IMR-90 (cell line): ENCODE results near the gene TRUB2. TPM values are rescaled to one million over a fixed set of nuclear protein-coding genes. Genes with fewer than 3 reads are reported as not detected.

Experiments
- ATAC-seq: fragments of 200-7000 bp; cut with Tn5 transposase; 2 replicates; pipeline ENCODE4 v1.9.1; 2020; ENCODE audit warnings: low read depth, mild to moderate bottlenecking, moderate library complexity
- BruUV-seq: library from RNA; stranded (reverse); fragments of 400-500 nt; replicated peaks from 2 replicates; lab custom pipeline; 2021; lab: Mats Ljungman, UMichigan
- CTCF ChIA-PET: fragments of 300-600 bp; formaldehyde crosslinking; extraction: SDS; loops from one replicate; lab custom pipeline; 2021; ENCODE audit warnings: antibody characterized with exemption; lab: Yijun Ruan, JAX
- POLR2A ChIA-PET: fragments of 300-600 bp; sonication (Branson Sonifier 250); formaldehyde crosslinking; loops from one replicate; lab custom pipeline; 2022; ENCODE audit warnings: antibody characterized with exemption; ENCODE audit not compliant: unreplicated experiment; lab: Charles Lee
- DNase-seq: peaks from one replicate; pipeline ENCODE4 v3.0.0; 2013
- H2AFZ ChIP-seq: replicated peaks from 2 replicates; pipeline ENCODE3; 2013; ENCODE audit warnings: low read length, mild to moderate bottlenecking; ENCODE audit not compliant: poor library complexity
- H2AK5ac ChIP-seq: 2 replicates; pipeline ENCODE4 v1.6.1; 2013; ENCODE audit warnings: low read depth, low read length, inconsistent platforms
- H2AK9ac ChIP-seq: replicated peaks from 2 replicates; pipeline ENCODE3; 2013; ENCODE audit warnings: mild to moderate bottlenecking, low read depth, low read length, moderate library complexity; ENCODE audit not compliant: poor library complexity
- H2BK120ac ChIP-seq: 2 replicates; pipeline ENCODE4 v1.6.1; 2013; ENCODE audit warnings: low read depth, low read length, inconsistent platforms
- H2BK15ac ChIP-seq: 3 replicates; pipeline ENCODE4 v1.6.1; 2013; ENCODE audit warnings: low read depth, low read length, inconsistent platforms
- H2BK20ac ChIP-seq: 2 replicates; pipeline ENCODE4 v1.6.1; 2013; ENCODE audit warnings: low read depth, mild to moderate bottlenecking, inconsistent platforms, low read length, moderate library complexity
- H2BK5ac ChIP-seq: 2 replicates; pipeline ENCODE4 v1.6.1; 2013; ENCODE audit warnings: mild to moderate bottlenecking, low read depth, low read length, inconsistent platforms; ENCODE audit not compliant: poor library complexity, severe bottlenecking
- H3K14ac ChIP-seq: replicated peaks from 2 replicates; pipeline ENCODE4 v1.6.1; 2013; ENCODE audit warnings: low read depth, low read length, inconsistent platforms
- H3K18ac ChIP-seq: 2 replicates; pipeline ENCODE4 v1.6.1; 2013; ENCODE audit warnings: low read depth, low read length, control low read depth
- H3K23ac ChIP-seq: 2 replicates; pipeline ENCODE4 v1.6.1; 2013; ENCODE audit warnings: low read depth, low read length, inconsistent platforms
- H3K27ac ChIP-seq: 2 replicates; pipeline ENCODE4 v1.5.1; 2013; ENCODE audit warnings: mild to moderate bottlenecking, control low read depth, low read length; ENCODE audit not compliant: insufficient read depth
- H3K27me3 ChIP-seq: 2 replicates; pipeline ENCODE4 v1.6.1; 2013; ENCODE audit warnings: low read length; ENCODE audit not compliant: control insufficient read depth, insufficient read depth
- H3K36me3 ChIP-seq: 2 replicates; pipeline ENCODE4 v1.6.1; 2013; ENCODE audit warnings: low read length, mixed read lengths; ENCODE audit not compliant: control insufficient read depth, insufficient read depth
- H3K4ac ChIP-seq: 2 replicates; pipeline ENCODE4 v1.6.1; 2013; ENCODE audit warnings: low read depth, low read length, inconsistent platforms
- H3K4me1 ChIP-seq: 2 replicates; pipeline ENCODE4 v1.6.1; 2013; ENCODE audit warnings: low read length, mixed read lengths; ENCODE audit not compliant: control insufficient read depth, insufficient read depth
- H3K4me2 ChIP-seq: 2 replicates; pipeline ENCODE4 v1.6.1; 2013; ENCODE audit warnings: low read depth, mild to moderate bottlenecking, control low read depth, low read length, moderate library complexity
- H3K4me3 ChIP-seq: 2 replicates; pipeline ENCODE4 v1.5.1; 2013; ENCODE audit warnings: low read depth, mild to moderate bottlenecking, control low read depth, low read length, moderate library complexity; ENCODE audit not compliant: insufficient read depth
- H3K56ac ChIP-seq: 2 replicates; pipeline ENCODE4 v1.6.1; 2013; ENCODE audit warnings: low read length, inconsistent platforms; ENCODE audit not compliant: insufficient read depth; ENCODE audit errors: extremely low read depth
- H3K79me1 ChIP-seq, 2 experiments: 2 replicates each; pipeline ENCODE4 v1.6.1; 2013; ENCODE audit warnings: low read length in 2 of 2, inconsistent platforms in 1 of 2, low read depth in 1 of 2
- H3K9ac ChIP-seq: 2 replicates; pipeline ENCODE4 v1.6.1; 2013; ENCODE audit warnings: low read depth, low read length, control low read depth
- H3K9me1 ChIP-seq: 2 replicates; pipeline ENCODE4 v1.6.1; 2013; ENCODE audit warnings: low read length, inconsistent platforms; ENCODE audit not compliant: insufficient read depth
- H3K9me3 ChIP-seq: 2 replicates; pipeline ENCODE4 v1.6.1; 2013; ENCODE audit warnings: low read length; ENCODE audit not compliant: control insufficient read depth, insufficient read depth
- H4K20me1 ChIP-seq: 2 replicates; pipeline ENCODE4 v1.6.1; 2013; ENCODE audit warnings: low read length, inconsistent platforms; ENCODE audit not compliant: insufficient read depth
- H4K5ac ChIP-seq: 2 replicates; pipeline ENCODE4 v1.6.1; 2013; ENCODE audit warnings: mild to moderate bottlenecking, low read depth, low read length, control low read depth
- H4K8ac ChIP-seq, 2 experiments: 2 replicates each; pipeline ENCODE4 v1.6.1; 2013; ENCODE audit warnings: low read depth in 2 of 2, low read length in 2 of 2, control low read depth in 1 of 2, inconsistent platforms in 1 of 2
- H4K91ac ChIP-seq: 2 replicates; pipeline ENCODE4 v1.6.1; 2013; ENCODE audit warnings: low read depth, low read length, inconsistent platforms; ENCODE audit not compliant: insufficient read depth
- CHD1 ChIP-seq: IDR thresholded peaks from 2 replicates; pipeline ENCODE4 v1.6.1; 2012; ENCODE audit warnings: low read depth, low read length, improper control_type of control experiment
- CTCF ChIP-seq: conservative IDR thresholded peaks from 2 replicates; pipeline ENCODE4 v1.5.1; 2012; ENCODE audit warnings: mild to moderate bottlenecking, low read depth, low read length, improper control_type of control experiment
- ELK1 ChIP-seq: fragments of 150-350 bp; IDR thresholded peaks from 2 replicates; pipeline ENCODE4 v1.6.1; 2016; ENCODE audit warnings: low read depth, mild to moderate bottlenecking, low read length, moderate library complexity, borderline replicate concordance
- FOS ChIP-seq: fragments of 150-350 bp; IDR thresholded peaks from 2 replicates; pipeline ENCODE4 v1.6.1; 2016; ENCODE audit warnings: low read depth, low read length
- MAZ ChIP-seq: IDR thresholded peaks from 2 replicates; pipeline ENCODE4 v1.6.1; 2012; ENCODE audit warnings: low read depth, mild to moderate bottlenecking, low read length, improper control_type of control experiment, moderate library complexity, borderline replicate concordance
- NFE2L2 ChIP-seq: fragments of 150-350 bp; IDR thresholded peaks from 2 replicates; pipeline ENCODE4 v1.6.1; 2016; ENCODE audit warnings: low read depth, mild to moderate bottlenecking, low read length
- POLR2A ChIP-seq: IDR thresholded peaks from 2 replicates; pipeline ENCODE4 v1.6.1; 2012; ENCODE audit warnings: mild to moderate bottlenecking, low read depth, low read length
- RAD21 ChIP-seq: IDR thresholded peaks from 2 replicates; pipeline ENCODE4 v1.6.1; 2012; ENCODE audit warnings: low read length, improper control_type of control experiment
- RFX5 ChIP-seq: IDR thresholded peaks from 2 replicates; pipeline ENCODE4 v1.8.0; 2012; ENCODE audit warnings: low read depth, mild to moderate bottlenecking, low read length, moderate library complexity
- SMC3 ChIP-seq: fragments of 150-350 bp; IDR thresholded peaks from 2 replicates; pipeline ENCODE4 v1.6.1; 2016; ENCODE audit warnings: low read depth, mild to moderate bottlenecking, antibody characterized with exemption, low read length, moderate library complexity
- USF2 ChIP-seq: fragments of 150-350 bp; IDR thresholded peaks from 2 replicates; pipeline ENCODE4 v1.6.1; 2017; ENCODE audit warnings: mild to moderate bottlenecking, antibody characterized with exemption, low read length, low read depth
- WGBS, 2 experiments: methylation state at CpG; one replicate each; pipeline versions ENCODE4 v1.1.5 to v1.1.7; 2013; ENCODE audit warnings: missing lambda C conversion rate in 2 of 2; ENCODE audit not compliant: insufficient read length in 1 of 2; ENCODE audit errors: extremely low coverage in 2 of 2; 5-methylcytosine and 5-hydroxymethylcytosine counted together
- dilution Hi-C: fragments of 300-500 bp; cut with HindIII; formaldehyde crosslinking; loops from one replicate; pipeline ENCODE4 v1.14.3; 2018; ENCODE audit warnings: low sequenced_read_pairs; ENCODE audit not compliant: unreplicated experiment
- in situ Hi-C: fragments of 300-500 bp; cut with MboI; formaldehyde crosslinking; loops from 3 replicates; pipeline ENCODE4 v1.14.3; 2019; ENCODE audit warnings: low sequenced_read_pairs, inconsistent platforms, mixed read lengths
- intact Hi-C: fragments of 100-400 bp; cut with micrococcal nuclease; formaldehyde crosslinking; loops from 2 replicates; pipeline ENCODE4 v1.10.0; 2022
- polyA plus RNA-seq, 3 experiments: library from polyadenylated mRNA; depleted of rRNA; stranded (reverse); fragments of >200 nt; gene quantifications; 2 replicates each; pipeline ENCODE4 v1.2.3, GENCODE V29; 2012; ENCODE audit warnings: low replicate concordance in 1 of 3
- total RNA-seq: library from RNA; depleted of rRNA; stranded (reverse); fragments of >200 nt; gene quantifications from 2 replicates; pipeline ENCODE4 v1.2.3, GENCODE V29; 2012

The TRUB2 gene
- total and polyA plus RNA-seq, 2 of the 4 experiments (the other 2 are of a cell fraction), result 18.0 to 21.3 TPM

GRCh38 chr9:128280084-128280622 lies 42.1 kb downstream of the TRUB2 start:
- Histone ChIP-seq H2AFZ (no peak overlapping the region), H2AK9ac (no peak overlapping the region), H4K8ac (no peak overlapping the region), H2BK120ac (no peak overlapping the region), H3K18ac (no peak overlapping the region), H3K4ac (no peak overlapping the region), H3K4me1 (peaks cover 3% of the 10 kb centered on the region; the same call in 1 of the 2 replicates), H3K9ac (no peak overlapping the region), H4K5ac (no peak overlapping the region), H3K79me1 (peaks cover 18 to 45% of the 10 kb centered on the region in 2 experiments), H4K20me1 (no peaks in the 10 kb centered on the region), H3K27ac (no peak overlapping the region), H4K91ac (no peak overlapping the region), H2BK20ac (no peak overlapping the region), H3K56ac (no peak overlapping the region), H3K23ac (no peak overlapping the region), H3K9me3 (no peaks in the 10 kb centered on the region), H3K27me3 (no peaks in the 10 kb centered on the region), H3K36me3 (peaks cover under 1% of the 10 kb centered on the region), H3K9me1 (peaks cover 8% of the 10 kb centered on the region), H3K4me2 (no peak overlapping the region), H2BK15ac (no peak overlapping the region), H2BK5ac (no peak overlapping the region), H3K14ac (no peak overlapping the region), H2AK5ac (no peak overlapping the region), H3K4me3 (no peak overlapping the region)
- no peak for ATAC-seq
- TF ChIP-seq RFX5 (no peak), NFE2L2 (no peak), CTCF (no peak), FOS (no peak), MAZ (no peak), POLR2A (no peak), RAD21 (no peak), SMC3 (no peak), USF2 (no peak), CHD1 (no peak), ELK1 (no peak)
- WGBS, 2 experiments, result 86% methylated on average over 1 of the region's 5 CpGs; no CpG with 5 or more reads in 1 of the 2 experiments
- in situ Hi-C loops (no loop called here), dilution Hi-C loops (no loop called here), intact Hi-C loops (no loop called here)
- POLR2A ChIA-PET, result no interaction called here
- no peak for DNase-seq
- CTCF ChIA-PET, result no interaction called here
- BruUV-seq, result no TSS peak
